A549 treated with AZD2906 at 1 μM for 4 hours (cell line): ENCODE results near the gene XRCC4. TPM values are rescaled to one million over a fixed set of nuclear protein-coding genes. Genes with fewer than 3 reads are reported as not detected.

Source experiments
- total RNA-seq: library from RNA; stranded (reverse); fragments of 200-300 nt; extraction: Qiagen RNA extraction; gene quantifications from 5 replicates; pipeline ENCODE4 v1.2.3, GENCODE V29; 2022

The XRCC4 gene
- total RNA-seq, result 9.0 to 12.4 TPM (median 9.7 TPM) in 5 replicates

DNA sequence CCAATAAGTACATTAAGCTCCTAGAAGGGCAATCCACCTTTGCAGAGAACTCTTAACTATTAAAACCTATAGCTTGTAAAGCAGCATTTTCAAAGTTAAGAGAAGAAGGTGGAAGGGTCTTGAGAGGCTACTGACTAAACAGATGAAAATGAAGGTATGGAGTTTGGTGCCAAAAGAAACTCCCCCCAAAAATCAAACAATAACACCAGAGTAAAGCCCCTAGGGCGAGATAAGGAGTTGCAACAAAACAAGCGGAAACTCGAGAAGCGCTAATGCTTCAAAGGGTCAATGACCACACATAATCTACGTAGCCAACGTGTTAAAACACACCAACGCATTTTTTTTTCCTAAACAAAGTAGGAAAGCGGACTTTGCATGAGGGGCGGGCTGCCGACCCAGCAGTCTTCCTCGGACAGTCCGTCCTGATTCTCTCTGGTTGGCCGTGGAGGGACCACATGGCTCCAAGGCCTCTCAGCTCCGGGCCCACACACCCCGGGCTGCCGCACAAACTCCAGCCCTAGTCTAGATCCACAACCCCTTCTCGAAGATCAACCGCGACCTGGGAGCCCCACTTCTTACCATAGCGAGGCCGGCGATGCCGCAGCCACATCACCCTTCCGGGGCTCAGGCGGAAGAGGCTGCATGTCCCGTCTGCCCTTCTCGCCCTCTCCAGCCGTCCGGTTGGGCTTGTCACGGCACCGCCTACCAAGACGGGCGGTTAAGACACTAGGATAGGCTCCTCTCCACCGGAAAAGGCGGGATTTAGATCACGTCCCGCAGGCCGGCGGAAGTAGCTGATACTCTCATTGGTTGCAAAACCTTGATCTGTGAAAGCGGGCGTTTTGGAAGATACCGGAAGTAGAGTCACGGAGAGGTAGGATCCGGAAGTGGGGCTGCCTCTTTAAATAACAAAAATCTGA, at the start of gene XRCC4, which contains the start of gene TMEM167A:
Gene XRCC4, plus strand, starts transcription at position 806 of the 920 bp plus-strand sequence. CDS start 27,373 bp downstream, outside the sequence.
Gene TMEM167A, minus strand, starts transcription at position 653 of the 920 bp plus-strand sequence. Its CDS starts 71 bp downstream, at position 582.

Other genes starting within 250 kb of the XRCC4 start
- gene TMEM167A, start 153 bp upstream of the XRCC4 start, total RNA-seq, result 59.6 to 83.6 TPM (median 78.6 TPM) in 5 replicates